Osteoblast (primary cell): ENCODE data around the gene CCDC172. TPM values are rescaled to one million over a fixed set of nuclear protein-coding genes. Genes with fewer than 3 reads are reported as not detected.

Source experiments
- DNase-seq: peaks from one replicate; pipeline ENCODE4 v3.0.0; 2011; ENCODE audit warnings: low spot score, mixed read lengths; ENCODE audit not compliant: insufficient read length; ENCODE audit errors: missing footprints
- H2AFZ ChIP-seq: 2 replicates; pipeline ENCODE4 v1.6.0; 2011; ENCODE audit warnings: mild to moderate bottlenecking, low read length
- H3K27ac ChIP-seq: 2 replicates; pipeline ENCODE4 v1.5.1; 2011; ENCODE audit warnings: mild to moderate bottlenecking, low read depth, low read length, moderate library complexity
- H3K27me3 ChIP-seq: 2 replicates; pipeline ENCODE4 v1.6.0; 2012; ENCODE audit warnings: mild to moderate bottlenecking, control low read depth, inconsistent platforms, low read length, moderate library complexity; ENCODE audit not compliant: insufficient read depth
- H3K36me3 ChIP-seq: 2 replicates; pipeline ENCODE4 v1.5.1; 2011; ENCODE audit warnings: mild to moderate bottlenecking, low read length, control low read depth, moderate library complexity; ENCODE audit not compliant: insufficient read depth
- H3K4me1 ChIP-seq: 2 replicates; pipeline ENCODE4 v1.5.1; 2011; ENCODE audit warnings: mild to moderate bottlenecking, low read length, control low read depth, moderate library complexity; ENCODE audit not compliant: insufficient read depth
- H3K4me2 ChIP-seq: 2 replicates; pipeline ENCODE4 v1.6.0; 2011; ENCODE audit warnings: mild to moderate bottlenecking, low read length; ENCODE audit not compliant: insufficient read depth
- H3K4me3 ChIP-seq: fragments of 200-600 bp; sonication (generic); 3 replicates; pipeline ENCODE4 v1.5.1; 2012; ENCODE audit warnings: mild to moderate bottlenecking, low read length, inconsistent platforms; ENCODE audit not compliant: insufficient read depth
- H3K79me2 ChIP-seq: 2 replicates; pipeline ENCODE4 v1.6.0; 2012; ENCODE audit warnings: mild to moderate bottlenecking, low read length, control low read depth, inconsistent platforms; ENCODE audit not compliant: insufficient read depth
- H3K9me3 ChIP-seq: 2 replicates; pipeline ENCODE4 v1.5.1; 2011; ENCODE audit warnings: low read depth, low read length, control low read depth
- H4K20me1 ChIP-seq: 2 replicates; pipeline ENCODE4 v1.6.0; 2012; ENCODE audit warnings: mild to moderate bottlenecking, low read length, control low read depth; ENCODE audit not compliant: insufficient read depth
- CTCF ChIP-seq: IDR thresholded peaks from 2 replicates; pipeline ENCODE4 v1.5.1; 2011; ENCODE audit warnings: mild to moderate bottlenecking, low read depth, low read length, moderate library complexity; ENCODE audit errors: extremely low read depth
- total RNA-seq: library from RNA; depleted of rRNA; stranded (reverse); fragments of >200 nt; gene quantifications from 2 replicates; pipeline ENCODE4 v1.2.3, GENCODE V29; 2012

Gene CCDC172
- total RNA-seq, 1 donor: not detected

- Histone ChIP-seq H3K36me3 (no peaks in the 10 kb centered on the region), H4K20me1 (no peaks in the 10 kb centered on the region), H3K4me1 (peaks cover under 1% of the 10 kb centered on the region), H3K4me2 (no peak overlapping the region), H3K9me3 (no peaks in the 10 kb centered on the region), H3K27ac (no peak overlapping the region), H3K79me2 (no peaks in the 10 kb centered on the region), H2AFZ (no peak overlapping the region), H3K4me3 (no peak overlapping the region), H3K27me3 (no peaks in the 10 kb centered on the region)
- no peak for TF ChIP-seq CTCF
- DNase-seq: no peak
Observed at GRCh38 chr10:116312548-116312947, 11.7 kb upstream of the CCDC172 start.

- Histone ChIP-seq H4K20me1 (no peaks in the 10 kb centered on the region), H3K9me3 (no peaks in the 10 kb centered on the region), H2AFZ (no peak overlapping the region), H3K27ac (no peak overlapping the region), H3K27me3 (no peaks in the 10 kb centered on the region), H3K4me2 (no peak overlapping the region), H3K79me2 (no peaks in the 10 kb centered on the region), H3K36me3 (no peaks in the 10 kb centered on the region), H3K4me3 (no peak overlapping the region), H3K4me1 (no peaks in the 10 kb centered on the region)
- no peak for DNase-seq
- no peak for TF ChIP-seq CTCF
Observed at GRCh38 chr10:116316503-116316902, 7.7 kb upstream of the CCDC172 start.

GRCh38 chr10:116324951-116325635 lies 845 bp downstream of the CCDC172 start:
- Histone ChIP-seq H4K20me1 (no peaks in the 10 kb centered on the region), H3K4me2 (no peak overlapping the region), H3K9me3 (no peaks in the 10 kb centered on the region), H2AFZ (peak overlapping the region; percentile 29), H3K27ac (no peak overlapping the region), H3K4me1 (no peaks in the 10 kb centered on the region), H3K27me3 (no peaks in the 10 kb centered on the region), H3K36me3 (no peaks in the 10 kb centered on the region), H3K4me3 (no peak overlapping the region), H3K79me2 (no peaks in the 10 kb centered on the region)
- no peak for TF ChIP-seq CTCF
- DNase-seq: peak; percentile 17

GRCh38 chr10:116325987-116326386 lies 1.7 kb downstream of the CCDC172 start:
- H2AFZ ChIP-seq: no peak overlapping the region
- H3K79me2 ChIP-seq: no peaks in the 10 kb centered on the region
- no peak overlapping the region for H3K4me2 ChIP-seq
- no peak overlapping the region for H3K27ac ChIP-seq
- peak; percentile 42 for DNase-seq
- no peaks in the 10 kb centered on the region for H3K4me1 ChIP-seq
- H4K20me1 ChIP-seq: no peaks in the 10 kb centered on the region
- H3K27me3 ChIP-seq: no peaks in the 10 kb centered on the region
- H3K36me3 ChIP-seq: no peaks in the 10 kb centered on the region
- no peak overlapping the region for H3K4me3 ChIP-seq
- no peak for TF ChIP-seq CTCF
- no peaks in the 10 kb centered on the region for H3K9me3 ChIP-seq
